Activated naive CD8-positive, alpha-beta T cell treated with anti-CD3 and anti-CD28 coated beads for 36 hours (primary cell): Measurements from ENCODE around the gene THAP6. TPM values are rescaled to one million over a fixed set of nuclear protein-coding genes. Genes with fewer than 3 reads are reported as not detected.
"Not testable (repeated sequence)": the region's sequence is repeated elsewhere in the genome, so short reads cannot be mapped to it uniquely, and the experiment has no call there.

ENCODE experiments used
- DNase-seq: peaks from one replicate; pipeline ENCODE4 v3.0.0; 2021
- H3K27ac Mint-ChIP-seq: one replicate; pipeline ENCODE4 v1.8.0; 2022; ENCODE audit warnings: mild to moderate bottlenecking, moderate library complexity, mixed read lengths
- H3K27me3 Mint-ChIP-seq: one replicate; pipeline ENCODE4 v1.8.0; 2022; ENCODE audit warnings: mild to moderate bottlenecking, mixed read lengths
- H3K36me3 Mint-ChIP-seq: one replicate; pipeline ENCODE4 v1.8.0; 2021; ENCODE audit warnings: mild to moderate bottlenecking, mixed read lengths
- H3K4me1 Mint-ChIP-seq: one replicate; pipeline ENCODE4 v1.8.0; 2021; ENCODE audit warnings: mixed read lengths
- H3K4me3 Mint-ChIP-seq: one replicate; pipeline ENCODE4 v1.8.0; 2022; ENCODE audit warnings: mild to moderate bottlenecking, moderate library complexity, mixed read lengths
- H3K9me3 Mint-ChIP-seq: one replicate; pipeline ENCODE4 v1.8.0; 2022; ENCODE audit warnings: mixed read lengths
- total RNA-seq, 2 experiments: library from RNA; stranded (reverse); gene quantifications; one replicate each; pipeline ENCODE4 v1.2.3, GENCODE V29; 2021

THAP6 gene
- total RNA-seq, 2 experiments from 2014 or later, result 16.2 to 21.1 TPM

DNA sequence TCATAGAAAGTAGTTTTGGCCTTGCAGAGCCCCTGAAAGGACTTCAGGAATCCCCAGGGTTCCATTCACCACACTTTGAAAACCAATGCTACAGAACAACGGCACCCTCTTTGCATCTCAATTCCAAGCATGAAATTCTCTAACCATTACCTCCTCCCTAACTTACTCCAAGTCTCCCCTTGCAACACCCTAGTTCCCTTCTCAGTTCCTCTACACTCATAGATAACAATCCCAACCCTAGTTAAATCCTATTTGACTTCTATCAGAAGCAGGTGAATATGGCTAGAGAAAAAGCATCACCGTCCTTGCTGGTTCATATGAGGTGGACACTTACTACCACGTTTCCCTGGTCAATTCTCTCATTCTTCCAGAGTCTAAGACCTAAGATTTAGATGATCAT lies 2.4 kb upstream of the THAP6 start:
- Mint-ChIP-seq H3K9me3 (peaks cover 1% of the 10 kb centered on the region), H3K27ac (no peak overlapping the region), H3K36me3 (peaks cover 27% of the 10 kb centered on the region), H3K4me3 (no peak overlapping the region), H3K27me3 (no peaks in the 10 kb centered on the region), H3K4me1 (peaks cover 40% of the 10 kb centered on the region)
- no peak for DNase-seq

DNA sequence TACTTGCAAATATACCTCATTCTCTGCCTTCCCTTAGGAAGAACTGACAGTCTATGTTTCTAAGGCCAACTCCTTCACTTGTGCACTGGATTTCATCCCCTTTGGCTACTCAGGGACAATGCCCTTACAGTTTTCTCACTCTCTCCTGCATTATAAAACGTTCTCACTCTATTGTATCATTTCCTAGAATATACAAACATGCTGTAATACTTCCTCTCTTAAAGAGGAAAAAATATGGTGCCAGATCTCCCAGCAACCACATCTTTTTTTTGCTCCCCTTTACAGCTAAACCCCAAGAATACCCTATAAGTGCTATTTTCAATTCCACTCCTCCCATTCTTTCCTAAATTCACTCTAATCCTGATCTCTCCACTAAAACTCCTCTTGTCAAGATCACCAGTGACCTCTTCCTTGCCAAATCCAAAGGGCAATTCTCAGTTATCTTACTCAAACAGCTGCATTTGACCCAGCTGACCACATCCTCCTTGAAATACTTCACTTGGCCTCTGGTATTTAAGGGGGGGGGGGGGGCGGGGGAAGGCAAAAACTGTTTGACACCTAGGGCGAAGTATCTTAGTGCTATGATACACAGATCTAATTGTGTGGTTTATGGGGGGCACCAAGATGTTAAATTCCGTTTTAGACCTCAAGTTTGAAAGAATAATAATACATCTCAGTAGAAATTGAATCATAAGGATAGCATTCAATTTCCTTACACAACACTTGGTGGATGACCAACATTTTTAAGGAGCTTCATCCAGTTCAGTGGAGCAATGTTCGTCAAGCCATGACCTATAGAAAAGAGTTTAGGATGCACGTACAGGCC lies 1.7 kb upstream of the THAP6 start:
- Mint-ChIP-seq H3K4me3 (no peak overlapping the region), H3K36me3 (peaks cover 29% of the 10 kb centered on the region), H3K9me3 (peaks cover 1% of the 10 kb centered on the region), H3K4me1 (peaks cover 38% of the 10 kb centered on the region), H3K27me3 (no peaks in the 10 kb centered on the region), H3K27ac (no peak overlapping the region)
- DNase-seq, result no peak

DNA sequence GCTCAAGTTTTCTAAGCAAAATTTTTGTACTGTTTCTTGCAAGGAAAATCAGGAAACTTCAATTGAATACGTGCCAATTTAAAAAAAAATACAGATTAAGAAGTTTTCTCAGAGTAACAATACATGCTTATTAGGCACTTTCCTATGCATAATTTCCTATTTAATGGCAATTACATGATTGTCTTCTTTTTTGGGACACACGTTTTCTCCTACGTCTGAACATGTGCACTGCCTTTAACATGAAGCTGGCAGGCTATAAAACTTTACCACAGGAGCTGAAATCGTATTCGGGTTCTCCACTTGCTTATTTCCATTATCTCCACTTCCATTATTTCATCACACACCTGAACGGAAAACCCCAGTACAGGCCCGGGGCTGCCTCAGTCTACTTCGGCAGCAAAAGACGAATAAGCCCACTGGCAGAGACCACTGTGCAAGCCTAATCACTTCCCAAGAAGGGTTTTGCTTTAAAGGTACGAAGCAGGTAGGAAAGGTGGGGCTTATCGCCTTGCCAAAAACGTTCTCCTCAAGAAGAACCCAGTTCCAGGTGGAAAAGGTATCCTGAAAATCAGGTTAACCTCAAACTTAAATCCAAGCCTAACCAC lies 645 bp upstream of the THAP6 start:
- no peaks in the 10 kb centered on the region for H3K27me3 Mint-ChIP-seq
- peaks cover 39% of the 10 kb centered on the region for H3K4me1 Mint-ChIP-seq
- DNase-seq, result no peak
- peaks cover 32% of the 10 kb centered on the region for H3K36me3 Mint-ChIP-seq
- peak overlapping the region; percentile 99 for H3K27ac Mint-ChIP-seq
- peaks cover 1% of the 10 kb centered on the region for H3K9me3 Mint-ChIP-seq
- no peak overlapping the region for H3K4me3 Mint-ChIP-seq

DNA sequence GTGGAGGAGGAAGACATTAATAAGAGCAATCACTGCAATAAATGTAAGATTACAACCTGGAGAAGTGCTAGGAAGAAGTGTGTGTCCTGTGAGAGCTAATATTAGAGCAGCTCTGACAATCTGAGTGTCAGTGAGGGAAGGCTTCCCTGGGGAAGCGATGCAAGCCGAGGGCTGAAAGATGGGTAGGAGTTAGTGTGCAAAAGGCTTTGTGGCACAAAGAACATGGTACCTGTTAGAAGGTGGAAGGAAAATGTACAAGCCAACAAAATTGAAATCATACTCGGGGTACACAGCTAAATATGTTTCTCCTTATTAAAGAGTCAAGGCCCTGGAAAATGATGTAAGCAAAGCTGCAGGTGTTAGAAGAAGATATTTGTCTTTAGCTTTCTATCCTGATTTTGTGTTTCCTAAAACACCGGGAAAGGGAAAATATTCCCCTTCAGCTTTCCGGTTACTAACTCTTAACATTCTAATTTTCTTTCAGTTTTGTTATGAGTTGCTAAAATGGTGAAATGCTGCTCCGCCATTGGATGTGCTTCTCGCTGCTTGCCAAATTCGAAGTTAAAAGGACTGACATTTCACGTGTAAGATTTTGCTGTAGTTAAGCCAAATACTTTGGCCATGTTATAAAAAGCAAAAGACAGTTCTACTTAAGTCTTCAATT lies 808 bp downstream of the THAP6 start:
- Mint-ChIP-seq H3K4me1 (peaks cover 35% of the 10 kb centered on the region), H3K27me3 (no peaks in the 10 kb centered on the region), H3K27ac (peak overlapping the region; percentile 99), H3K36me3 (peaks cover 32% of the 10 kb centered on the region), H3K9me3 (peaks cover under 1% of the 10 kb centered on the region), H3K4me3 (no peak overlapping the region)
- DNase-seq, result no peak

DNA sequence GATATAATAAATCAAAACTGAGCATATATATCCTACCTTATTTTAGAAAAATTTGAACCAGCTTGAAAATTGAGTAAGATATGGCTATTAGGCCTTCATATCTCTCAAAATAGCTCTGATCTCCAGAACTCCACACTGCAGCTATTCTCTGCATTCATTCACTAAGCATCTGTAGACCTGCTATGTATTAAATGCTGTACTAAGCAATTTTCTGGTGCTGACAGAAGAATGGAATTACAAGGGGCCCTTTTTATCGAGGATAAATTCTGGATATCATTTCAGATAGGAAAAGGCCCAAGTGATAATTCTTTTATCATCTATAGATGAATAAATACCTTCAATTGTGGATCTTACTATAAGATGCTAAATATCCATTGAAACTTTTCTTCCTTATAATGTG lies 1.9 kb downstream of the THAP6 start:
- H3K9me3 Mint-ChIP-seq, result no peaks in the 10 kb centered on the region
- no peaks in the 10 kb centered on the region for H3K27me3 Mint-ChIP-seq
- peaks cover 36% of the 10 kb centered on the region for H3K4me1 Mint-ChIP-seq
- peak overlapping the region; percentile 99 for H3K27ac Mint-ChIP-seq
- DNase-seq, result no peak
- H3K4me3 Mint-ChIP-seq, result peak overlapping the region; percentile 26
- peaks cover 34% of the 10 kb centered on the region for H3K36me3 Mint-ChIP-seq

DNA sequence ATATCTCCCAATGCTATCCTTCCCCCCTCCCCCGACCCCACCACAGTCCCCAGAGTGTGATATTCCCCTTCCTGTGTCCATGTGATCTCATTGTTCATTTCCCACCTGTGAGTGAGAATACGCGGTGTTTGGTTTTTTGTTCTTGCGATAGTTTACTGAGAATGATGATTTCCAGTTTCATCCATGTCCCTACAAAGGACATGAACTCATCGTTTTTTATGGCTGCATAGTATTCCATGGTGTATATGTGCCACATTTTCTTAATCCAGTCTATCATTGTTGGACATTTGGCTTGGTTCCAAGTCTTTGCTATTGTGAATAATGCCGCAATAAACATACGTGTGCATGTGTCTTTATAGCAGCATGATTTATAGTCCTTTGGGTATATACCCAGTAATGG lies 5.2 kb downstream of the THAP6 start:
- H3K9me3 Mint-ChIP-seq, H3K4me3 Mint-ChIP-seq, DNase-seq, H3K27ac Mint-ChIP-seq, H3K27me3 Mint-ChIP-seq: not testable (repeated sequence)
- Mint-ChIP-seq H3K36me3 (peaks cover 45% of the 10 kb centered on the region), H3K4me1 (peaks cover 36% of the 10 kb centered on the region)

DNA sequence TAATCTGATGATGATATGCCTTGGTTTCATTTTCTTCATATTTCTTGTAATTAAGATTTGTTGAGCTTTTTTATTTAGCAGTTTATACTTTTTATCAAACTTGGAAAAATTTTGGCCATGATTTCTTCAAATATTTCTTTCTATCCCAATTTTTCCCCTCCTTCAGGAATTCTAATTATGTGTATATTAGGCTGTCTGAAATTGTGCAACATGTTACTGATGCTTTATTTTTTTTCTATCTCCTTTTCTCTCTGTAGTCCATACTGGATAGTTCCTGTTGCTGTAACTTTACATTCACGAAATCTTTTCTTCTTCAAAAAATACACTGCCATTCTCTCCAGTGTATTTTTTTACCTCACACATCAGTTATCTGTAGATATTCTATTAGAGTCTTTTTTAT lies 10.8 kb downstream of the THAP6 start:
- no peaks in the 10 kb centered on the region for H3K9me3 Mint-ChIP-seq
- H3K36me3 Mint-ChIP-seq, result peaks cover 47% of the 10 kb centered on the region
- H3K4me1 Mint-ChIP-seq, result peaks cover 20% of the 10 kb centered on the region

DNA sequence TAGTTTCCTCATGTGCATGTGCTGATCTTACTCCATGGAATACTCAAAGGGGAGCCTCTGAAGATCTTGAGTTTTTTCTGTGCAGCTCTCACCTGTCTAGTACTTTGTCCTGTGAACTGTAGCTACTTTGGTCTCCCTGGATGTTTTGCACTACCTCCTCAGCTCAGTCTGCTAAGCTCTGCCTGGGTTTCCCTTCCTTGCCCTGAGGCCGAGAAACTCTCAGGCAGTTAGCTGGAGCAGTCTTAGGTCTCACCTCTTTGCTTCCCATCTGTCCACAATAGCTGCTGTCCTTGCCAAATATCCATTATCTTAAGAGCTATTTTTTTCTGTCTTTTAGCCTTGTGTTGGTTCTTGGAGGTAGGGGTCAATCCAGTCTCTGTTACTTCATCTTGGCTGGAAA lies 11.6 kb downstream of the THAP6 start:
- Mint-ChIP-seq H3K36me3 (peaks cover 48% of the 10 kb centered on the region), H3K4me1 (peaks cover 12% of the 10 kb centered on the region), H3K27ac (no peak overlapping the region), H3K27me3 (no peaks in the 10 kb centered on the region), H3K4me3 (no peak overlapping the region), H3K9me3 (peaks cover 1% of the 10 kb centered on the region)
- DNase-seq, result no peak

More for the DNA sequence above, 10.8 kb downstream of the THAP6 start:
- DNase-seq, result no peak
- Mint-ChIP-seq H3K27ac (no peak overlapping the region), H3K4me3 (no peak overlapping the region), H3K27me3 (no peaks in the 10 kb centered on the region)

DNA sequence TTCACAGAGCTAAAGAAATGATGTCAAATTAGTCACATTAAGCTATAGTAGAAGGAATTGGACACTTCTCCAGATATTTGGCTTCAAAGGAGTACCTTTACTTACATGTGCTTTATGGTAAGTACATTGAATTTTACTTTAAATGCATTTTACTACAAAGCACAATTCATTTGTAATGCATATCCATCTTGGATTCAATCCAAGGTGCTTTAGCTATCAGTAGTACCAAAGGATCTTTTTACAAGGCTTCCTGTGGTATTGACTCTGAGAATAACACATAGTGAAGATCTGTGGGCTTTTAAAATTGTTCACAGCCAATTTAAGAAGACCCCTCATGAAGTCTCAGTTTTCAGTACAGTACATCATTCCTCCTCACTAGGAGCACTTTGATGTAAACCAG lies 13.2 kb downstream of the THAP6 start:
- Mint-ChIP-seq H3K27ac (no peak overlapping the region), H3K27me3 (no peaks in the 10 kb centered on the region), H3K4me3 (no peak overlapping the region), H3K4me1 (peaks cover 9% of the 10 kb centered on the region), H3K9me3 (peaks cover 11% of the 10 kb centered on the region), H3K36me3 (peaks cover 61% of the 10 kb centered on the region)
- no peak for DNase-seq

DNA sequence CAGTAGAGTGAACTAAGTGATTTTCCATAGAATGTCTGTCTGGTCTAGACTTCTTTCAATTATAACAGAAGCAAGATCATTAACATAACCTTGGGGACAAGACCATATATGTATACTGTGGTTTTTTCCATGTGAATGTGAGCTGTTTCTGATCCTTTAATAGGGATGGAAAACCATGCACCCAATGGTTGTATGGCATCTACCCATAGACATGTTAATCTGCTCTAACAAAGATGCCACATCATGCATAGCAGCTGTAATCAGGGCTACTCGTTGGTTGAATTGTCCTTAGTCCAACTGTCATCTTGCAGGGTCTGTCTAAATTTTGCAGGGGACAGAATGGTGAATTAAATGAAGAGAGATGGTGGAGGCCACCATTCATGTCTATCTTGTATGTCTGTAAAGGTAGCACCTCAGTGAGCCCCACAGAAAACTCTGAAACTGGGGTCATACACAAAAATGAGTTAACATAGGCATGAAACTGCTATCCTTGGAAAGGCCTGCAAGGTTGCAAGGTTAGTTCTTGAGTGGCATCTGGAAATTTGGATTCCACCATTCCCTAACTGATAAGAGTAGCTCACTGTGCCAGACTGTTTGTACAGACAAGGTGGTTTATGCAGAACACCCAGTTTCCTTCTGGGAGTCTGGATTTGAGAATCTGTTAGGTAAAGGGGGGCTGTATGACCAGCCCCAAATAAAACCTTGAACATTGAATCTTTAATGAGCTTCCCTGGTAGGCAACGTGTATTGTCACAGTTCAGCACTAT lies 16.5 kb downstream of the THAP6 start:
- Mint-ChIP-seq H3K27ac (no peak overlapping the region), H3K4me3 (no peak overlapping the region), H3K27me3 (no peaks in the 10 kb centered on the region), H3K4me1 (peaks cover 3% of the 10 kb centered on the region), H3K9me3 (peaks cover 20% of the 10 kb centered on the region), H3K36me3 (peaks cover 62% of the 10 kb centered on the region)
- DNase-seq, result no peak

DNA sequence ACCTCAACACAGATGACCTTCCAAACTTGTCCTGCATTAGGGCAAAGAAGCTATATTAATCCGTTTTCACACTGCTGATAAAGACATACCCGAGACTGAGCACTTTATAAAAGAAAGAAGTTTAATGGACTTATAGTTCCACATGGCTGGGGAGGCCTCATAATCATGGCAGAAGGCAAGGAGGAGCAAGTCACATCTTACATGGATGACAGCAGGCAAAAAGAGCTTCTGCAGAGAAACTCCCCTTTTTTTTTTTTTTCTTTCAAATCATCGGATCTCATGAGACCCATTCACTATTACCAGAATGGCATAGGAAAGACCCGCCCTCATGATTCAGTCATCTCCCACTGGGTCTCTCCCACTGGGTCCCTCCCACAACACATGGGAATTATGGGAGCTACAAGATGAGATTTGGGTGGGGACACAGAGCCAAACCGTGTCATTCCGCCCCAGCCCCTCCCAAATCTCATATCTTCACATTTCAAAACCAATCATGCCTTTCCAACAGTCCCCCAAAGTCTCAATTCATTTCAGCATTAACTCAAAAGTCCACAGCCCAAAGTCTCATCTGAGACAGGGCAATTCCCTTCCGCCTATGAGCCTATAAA lies 17.4 kb downstream of the THAP6 start:
- H3K9me3 Mint-ChIP-seq, result peaks cover 20% of the 10 kb centered on the region
- not testable (repeated sequence) for H3K4me3 Mint-ChIP-seq, DNase-seq, H3K27me3 Mint-ChIP-seq, H3K27ac Mint-ChIP-seq, H3K4me1 Mint-ChIP-seq
- H3K36me3 Mint-ChIP-seq, result peaks cover 58% of the 10 kb centered on the region

DNA sequence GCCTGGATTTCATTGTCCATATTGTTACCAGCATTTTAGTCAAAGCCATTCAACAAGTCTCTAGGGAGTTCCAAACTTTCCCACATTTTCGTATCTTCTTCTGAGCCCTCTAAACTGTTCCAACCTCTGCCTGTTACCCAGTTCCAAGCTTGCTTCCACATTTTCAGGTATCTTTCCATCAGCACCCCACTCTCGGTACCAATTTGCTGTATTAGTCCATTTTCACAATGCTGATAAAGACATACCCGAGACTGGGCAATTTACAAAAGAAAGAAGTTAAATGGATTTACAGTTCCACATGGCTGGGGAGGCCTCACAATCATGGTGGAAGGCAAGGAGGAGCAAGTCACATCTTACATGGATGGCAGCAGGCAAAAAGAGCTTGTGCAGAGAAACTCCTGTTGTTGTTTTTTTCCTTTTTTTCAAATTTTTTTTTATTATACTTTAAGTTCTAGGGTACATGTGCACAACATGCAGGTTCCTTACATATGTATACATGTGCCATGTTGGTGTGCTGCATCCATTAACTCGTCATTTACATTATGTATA lies 19.1 kb downstream of the THAP6 start:
- not testable (repeated sequence) for H3K4me1 Mint-ChIP-seq, H3K27ac Mint-ChIP-seq, DNase-seq, H3K27me3 Mint-ChIP-seq, H3K4me3 Mint-ChIP-seq
- Mint-ChIP-seq H3K36me3 (peaks cover 52% of the 10 kb centered on the region), H3K9me3 (peaks cover 20% of the 10 kb centered on the region)

DNA sequence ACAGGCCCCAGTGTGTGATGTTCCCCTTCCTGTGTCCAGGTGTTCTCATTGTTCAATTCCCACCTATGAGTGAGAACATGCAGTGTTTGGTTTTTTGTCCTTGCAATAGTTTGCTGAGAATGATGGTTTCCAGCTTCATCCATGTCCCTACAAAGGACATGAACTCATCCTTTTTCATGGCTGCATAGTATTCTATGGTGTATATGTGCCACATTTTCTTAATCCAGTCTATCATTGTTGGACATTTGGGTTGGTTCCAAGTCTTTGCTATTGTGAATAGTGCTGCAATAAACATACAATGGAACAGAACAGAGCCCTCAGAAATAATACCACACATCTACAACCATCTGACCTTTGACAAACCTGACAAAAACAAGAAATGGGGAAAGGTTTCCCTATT lies 19.7 kb downstream of the THAP6 start:
- Mint-ChIP-seq H3K9me3 (peaks cover 20% of the 10 kb centered on the region), H3K36me3 (peaks cover 52% of the 10 kb centered on the region)
- not testable (repeated sequence) for H3K27ac Mint-ChIP-seq, H3K27me3 Mint-ChIP-seq, DNase-seq, H3K4me3 Mint-ChIP-seq, H3K4me1 Mint-ChIP-seq

DNA sequence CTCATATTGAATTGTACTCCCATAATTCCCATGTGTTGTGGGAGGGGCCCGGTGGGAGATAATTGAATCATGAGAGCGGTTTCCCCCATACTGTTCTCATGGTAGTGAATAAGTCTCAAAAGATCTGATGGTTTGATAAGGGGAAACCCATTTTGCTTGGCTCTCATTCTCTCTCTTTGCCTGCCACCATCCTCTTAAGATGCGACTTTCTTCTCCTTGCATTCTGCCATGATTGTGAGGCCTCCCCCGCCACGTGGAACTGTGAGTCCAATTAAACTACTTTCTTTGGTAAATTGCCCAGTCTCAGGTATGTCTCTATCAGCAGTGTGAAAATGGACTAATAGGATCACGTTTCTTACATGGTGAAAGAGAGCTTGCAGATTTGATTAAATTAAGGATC lies 23.0 kb downstream of the THAP6 start:
- not testable (repeated sequence) for H3K27ac Mint-ChIP-seq, H3K27me3 Mint-ChIP-seq, DNase-seq, H3K4me1 Mint-ChIP-seq, H3K4me3 Mint-ChIP-seq
- peaks cover 26% of the 10 kb centered on the region for H3K36me3 Mint-ChIP-seq
- H3K9me3 Mint-ChIP-seq, result peaks cover 10% of the 10 kb centered on the region
